ENCODE measurements around the gene APCDD1L. TPM values are rescaled to one million over a fixed set of nuclear protein-coding genes. Genes with fewer than 3 reads are reported as not detected.

APCDD1L gene
- total and polyA plus RNA-seq, 2 of the 8 experiments (the other 6 are each of a cell fraction or from before 2014, with no cell fraction given), result 0.83 to 3.1 TPM

DNA sequence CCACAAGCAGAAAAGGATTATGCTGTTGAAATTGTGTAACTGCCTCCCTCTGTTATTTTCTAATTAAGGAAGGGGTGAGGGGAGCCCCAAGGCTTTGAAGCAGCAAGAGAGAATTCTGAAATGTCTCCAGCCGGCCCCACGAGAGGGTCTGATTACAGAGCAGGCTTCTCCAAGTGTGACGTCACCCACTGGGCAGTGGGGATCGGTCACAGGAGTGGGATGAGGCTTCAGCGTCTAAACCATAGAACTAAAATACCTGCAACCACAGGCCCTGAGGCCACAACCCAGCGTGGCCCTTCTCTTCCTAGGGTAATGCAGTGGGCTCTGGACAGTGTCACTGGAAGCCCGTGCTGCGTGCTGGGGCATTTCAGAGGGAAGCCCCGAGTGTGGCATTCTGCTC, 38.6 kb upstream of the APCDD1L start:
- Histone ChIP-seq H3K23ac (ENCODE audit: insufficient read length) (no peak overlapping the region), H4K91ac (replicated peaks; ENCODE audit: insufficient read length, low read length) (no peak overlapping the region), H3K4me3 (ENCODE audit: extremely low read depth in 1 of 4, insufficient read depth in 2 of 4, low read depth in 3 of 4, low read length in 4 of 4) (no peak overlapping the region), H2BK120ac (replicated peaks; ENCODE audit: low read depth, low read length) (no peak overlapping the region), H2AK5ac (ENCODE audit: low read depth, low read length) (no peak overlapping the region), H3K79me2 (ENCODE audit: control insufficient read depth in 1 of 2, insufficient read depth in 2 of 2, low read length in 2 of 2) (no peaks in the 10 kb centered on the region), H2BK12ac (ENCODE audit: low read depth, low read length) (no peak overlapping the region), H2BK15ac (ENCODE audit: low read length) (no peak overlapping the region), H4K8ac (ENCODE audit: extremely low read depth, insufficient read depth, low read length) (no peak overlapping the region), H3K9ac (replicated peaks in 1 of 4; ENCODE audit: extremely low read depth in 1 of 4, low read depth in 3 of 4, low read length in 3 of 4) (no peak overlapping the region), H3K9me3 (ENCODE audit: insufficient read depth in 2 of 2, low read depth in 1 of 2, low read length in 1 of 2) (no peaks in the 10 kb centered on the region), H3K36me3 (ENCODE audit: control insufficient read depth in 2 of 4, insufficient read depth in 4 of 4, low read length in 3 of 4) (no peaks in the 10 kb centered on the region), H2BK5ac (ENCODE audit: low read depth, low read length) (no peak overlapping the region), H3K14ac (ENCODE audit: insufficient read length) (no peak overlapping the region), H3K4me1 (replicated peaks in 1 of 4; ENCODE audit: control insufficient read depth in 3 of 4, insufficient read depth in 4 of 4, low read length in 3 of 4) (no peaks in the 10 kb centered on the region), H3K18ac (ENCODE audit: extremely low read depth, low read length) (no peak overlapping the region), H3K56ac (replicated peaks; ENCODE audit: insufficient read length, low read depth, low read length) (no peak overlapping the region), H3K79me1 (ENCODE audit: low read depth, low read length) (no peaks in the 10 kb centered on the region), H3K27me3 (replicated peaks in 1 of 4; ENCODE audit: control insufficient read depth in 3 of 4, extremely low read depth in 1 of 4, insufficient read depth in 3 of 4, low read length in 3 of 4) (0 out of 7 replicates have a peak, but pooled peaks cover 0 to 6% (median 0%) of the 10 kb centered on the region in 4 experiments), H3K23me2 (ENCODE audit: low read depth, low read length) (no peaks in the 10 kb centered on the region), H4K5ac (ENCODE audit: insufficient read length, low read depth, low read length) (no peak overlapping the region), H3K4ac (replicated peaks; ENCODE audit: insufficient read length, low read depth, low read length) (no peak overlapping the region), H3K27ac (ENCODE audit: low read depth, low read length) (no peak overlapping the region), H3K4me2 (ENCODE audit: insufficient read depth in 1 of 2, low read depth in 2 of 2, low read length in 2 of 2) (no peak overlapping the region), H2AFZ (ENCODE audit: low read length) (no peak overlapping the region), H2BK20ac (ENCODE audit: low read length) (no peak overlapping the region), H4K20me1 (replicated peaks in 1 of 2; ENCODE audit: control insufficient read depth in 1 of 2, insufficient read depth in 2 of 2, low read length in 2 of 2) (no peaks in the 10 kb centered on the region)
- WGBS, 2 experiments (ENCODE audit: extremely low coverage in 1 of 2, insufficient coverage in 1 of 2, insufficient read length in 1 of 2, insufficient replicate concordance in 2 of 2, low coverage in 1 of 2, low lambda C conversion rate in 2 of 2, missing lambda C conversion rate in 1 of 2), result 83% methylated on average over 9 of the region's 9 CpGs; no CpG with 5 or more reads in 1 of the 2 experiments
- FAIRE-seq, result no peak
- TF ChIP-seq SP1 (IDR thresholded peaks at IDR 0.05; ENCODE audit: low read depth, low read length) (no peak), ASH2L (IDR thresholded peaks at IDR 0.05; ENCODE audit: low read length) (no peak), TEAD4 (IDR thresholded peaks at IDR 0.05; ENCODE audit: low read depth, low read length) (no peak), TCF12 (IDR thresholded peaks at IDR 0.05; ENCODE audit: low read depth, low read length) (no peak), CBX8 (IDR thresholded peaks at IDR 0.05; ENCODE audit: borderline replicate concordance, low read depth, low read length) (no peak), KDM5A (IDR thresholded peaks at IDR 0.05; ENCODE audit: low read length) (no peak), SP2 (IDR thresholded peaks at IDR 0.05; ENCODE audit: low read length) (no peak), KDM1A (IDR thresholded peaks at IDR 0.05; ENCODE audit: borderline replicate concordance, low read length) (no peak), CREB1 (IDR thresholded peaks at IDR 0.05) (no peak), POLR2A (IDR thresholded peaks at IDR 0.05; ENCODE audit: control extremely low read depth in 1 of 2, low read depth in 2 of 2, low read length in 2 of 2) (no peak), RNF2 (IDR thresholded peaks at IDR 0.05; ENCODE audit: borderline replicate concordance, low read depth, low read length, missing control alignments, poor library complexity, severe bottlenecking) (no peak), YY1 (IDR thresholded peaks at IDR 0.05; ENCODE audit: low read depth, low read length) (no peak), NRF1 (IDR thresholded peaks at IDR 0.05; ENCODE audit: low read depth, low read length) (no peak)
- CTCF ChIA-PET (ENCODE audit: partially characterized antibody), result interaction anchor here (0.8 to 1.6 kb wide), 4 partner anchors 9 to 98 kb away, joined by 3 to 5 read pairs (median 4); partner anchors contain the start of gene STX16
- POLR2A ChIA-PET (ENCODE audit: partially characterized antibody), result interaction anchor here (0.8 to 0.9 kb wide), 2 partner anchors 10 to 41 kb away, joined by 3 read pairs; no protein-coding TSS in a partner anchor
- no peak for DNase-seq (ENCODE audit: low read depth in 1 of 2, low spot score in 2 of 2)
